ACC112 (cell line): ENCODE measurements around the gene GPATCH8.

Experiments
- H2AFZ ChIP-seq: fragments of 200-600 bp; sonication (generic); one replicate; pipeline ENCODE4 v1.6.0; 2017; ENCODE audit warnings: antibody characterized with exemption, low read length; ENCODE audit not compliant: unreplicated experiment
- H3K27ac ChIP-seq: fragments of 200-600 bp; sonication (generic); 2 replicates; pipeline ENCODE4 v1.5.1; 2014; ENCODE audit warnings: low read depth, mild to moderate bottlenecking, antibody characterized with exemption, low read length, moderate library complexity
- H3K27me3 ChIP-seq: fragments of 200-600 bp; sonication (generic); 2 replicates; pipeline ENCODE4 v1.6.1; 2014; ENCODE audit warnings: mild to moderate bottlenecking, antibody characterized with exemption, low read length, moderate library complexity, mixed read lengths; ENCODE audit not compliant: insufficient read depth
- H3K36me3 ChIP-seq: fragments of 200-600 bp; sonication (generic); 2 replicates; pipeline ENCODE4 v1.6.1; 2016; ENCODE audit warnings: mild to moderate bottlenecking, antibody characterized with exemption, low read length, moderate library complexity, mixed read lengths; ENCODE audit not compliant: insufficient read depth
- H3K4me1 ChIP-seq: fragments of 200-600 bp; sonication (generic); one replicate; pipeline ENCODE4 v1.6.1; 2016; ENCODE audit warnings: low read length, mixed read lengths; ENCODE audit not compliant: insufficient read depth, unreplicated experiment, control insufficient read depth
- H3K4me3 ChIP-seq: fragments of 200-600 bp; sonication (generic); 2 replicates; pipeline ENCODE4 v1.5.1; 2014; ENCODE audit warnings: mild to moderate bottlenecking, low read depth, low read length
- H3K79me2 ChIP-seq: fragments of 200-600 bp; sonication (generic); one replicate; pipeline ENCODE4 v1.6.0; 2016; ENCODE audit warnings: low read length; ENCODE audit not compliant: control insufficient read depth, unreplicated experiment, insufficient read depth

GPATCH8 gene

GRCh38 chr17:44451016-44451627 is 52.1 kb downstream of the GPATCH8 start:
- Histone ChIP-seq H3K4me1 (no peaks in the 10 kb centered on the region), H2AFZ (no peak overlapping the region), H3K79me2 (no peaks in the 10 kb centered on the region), H3K27me3 (no peaks in the 10 kb centered on the region), H3K4me3 (no peak overlapping the region), H3K27ac (no peak overlapping the region), H3K36me3 (no peaks in the 10 kb centered on the region)

DNA sequence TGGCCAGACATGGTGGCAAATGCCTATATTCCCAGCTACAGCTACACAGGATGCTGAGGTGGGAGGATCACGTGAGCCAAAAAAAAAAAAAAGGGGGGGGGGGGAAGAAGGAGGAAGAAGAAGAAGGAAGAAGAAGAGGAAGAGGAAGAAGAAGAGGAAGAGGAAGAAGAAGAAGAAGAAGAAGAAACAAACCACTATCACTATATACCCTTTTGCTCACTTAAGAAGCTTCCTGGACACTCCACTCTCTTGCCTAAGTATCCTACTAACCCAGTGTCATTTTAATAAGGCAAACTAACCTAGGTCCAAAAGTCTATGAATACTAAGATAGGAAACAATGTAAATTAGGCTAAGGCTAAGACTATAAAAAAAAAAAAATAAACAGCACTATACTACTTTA is 54.8 kb downstream of the GPATCH8 start:
- Histone ChIP-seq H2AFZ (no peak overlapping the region), H3K27me3 (no peaks in the 10 kb centered on the region), H3K4me3 (no peak overlapping the region), H3K27ac (no peak overlapping the region), H3K4me1 (peaks cover 3% of the 10 kb centered on the region), H3K79me2 (peaks cover 10% of the 10 kb centered on the region), H3K36me3 (no peaks in the 10 kb centered on the region)

DNA sequence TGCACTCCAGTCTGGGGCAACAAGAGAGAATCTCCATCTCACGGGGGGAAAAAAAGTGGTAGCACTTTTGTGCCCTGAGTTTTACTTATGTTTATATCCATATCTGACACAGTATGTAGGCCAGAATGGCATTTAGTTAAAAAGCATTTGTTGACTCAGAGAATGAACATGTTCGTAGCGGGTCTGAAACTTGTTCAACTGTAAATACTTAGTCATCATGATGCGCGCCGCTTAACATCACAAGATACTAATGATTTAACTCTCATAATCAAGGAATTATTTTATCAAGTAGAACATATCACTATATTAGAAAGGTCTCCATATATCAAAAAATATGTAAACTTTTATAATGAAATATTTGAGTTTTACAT is 58.5 kb downstream of the GPATCH8 start:
- no peak overlapping the region for H3K27ac ChIP-seq

GRCh38 chr17:44442806-44443205 is 60.4 kb downstream of the GPATCH8 start:
- Histone ChIP-seq H3K4me3 (no peak overlapping the region), H3K36me3 (no peaks in the 10 kb centered on the region), H3K4me1 (peaks cover 3% of the 10 kb centered on the region), H2AFZ (no peak overlapping the region), H3K27ac (no peak overlapping the region), H3K79me2 (peaks cover 32% of the 10 kb centered on the region), H3K27me3 (no peaks in the 10 kb centered on the region)

More for the DNA sequence above, 58.5 kb downstream of the GPATCH8 start:
- H3K36me3 ChIP-seq = no peaks in the 10 kb centered on the region
- H3K4me1 ChIP-seq = peaks cover 3% of the 10 kb centered on the region
- H3K27me3 ChIP-seq = no peaks in the 10 kb centered on the region
- no peak overlapping the region for H2AFZ ChIP-seq
- no peak overlapping the region for H3K4me3 ChIP-seq
- H3K79me2 ChIP-seq = peaks cover 19% of the 10 kb centered on the region

DNA sequence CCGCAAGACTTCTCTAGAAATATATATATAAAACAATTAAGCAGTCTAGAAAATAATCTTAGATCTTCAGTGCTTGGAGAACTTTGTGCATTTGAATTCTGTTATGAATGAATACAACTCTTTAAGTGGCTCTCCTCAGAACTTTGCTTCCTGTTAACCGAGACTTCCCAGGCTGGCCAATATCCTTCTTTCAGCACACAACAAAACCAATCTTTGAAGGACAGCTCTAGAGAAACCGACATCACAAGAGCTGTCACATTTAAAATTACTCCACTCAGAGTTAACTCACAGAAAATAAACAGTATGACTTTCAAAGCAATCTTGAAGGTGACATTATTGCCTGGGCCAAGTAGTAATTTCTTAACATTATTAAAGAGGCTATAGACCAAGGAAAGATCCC is 64.0 kb downstream of the GPATCH8 start:
- H3K4me3 ChIP-seq = no peak overlapping the region
- peaks cover 9% of the 10 kb centered on the region; the same call in 1 of the 2 replicates for H3K36me3 ChIP-seq
- H3K27ac ChIP-seq = no peak overlapping the region
- H2AFZ ChIP-seq = no peak overlapping the region
- H3K4me1 ChIP-seq = no peaks in the 10 kb centered on the region
- no peaks in the 10 kb centered on the region for H3K27me3 ChIP-seq
- peaks cover 27% of the 10 kb centered on the region for H3K79me2 ChIP-seq

GRCh38 chr17:44438636-44439035 is 64.6 kb downstream of the GPATCH8 start:
- Histone ChIP-seq H3K36me3 (peaks cover 9% of the 10 kb centered on the region; the same call in 1 of the 2 replicates), H3K27ac (no peak overlapping the region), H3K4me3 (no peak overlapping the region), H3K79me2 (peaks cover 24% of the 10 kb centered on the region), H3K27me3 (no peaks in the 10 kb centered on the region), H3K4me1 (no peaks in the 10 kb centered on the region), H2AFZ (no peak overlapping the region)

DNA sequence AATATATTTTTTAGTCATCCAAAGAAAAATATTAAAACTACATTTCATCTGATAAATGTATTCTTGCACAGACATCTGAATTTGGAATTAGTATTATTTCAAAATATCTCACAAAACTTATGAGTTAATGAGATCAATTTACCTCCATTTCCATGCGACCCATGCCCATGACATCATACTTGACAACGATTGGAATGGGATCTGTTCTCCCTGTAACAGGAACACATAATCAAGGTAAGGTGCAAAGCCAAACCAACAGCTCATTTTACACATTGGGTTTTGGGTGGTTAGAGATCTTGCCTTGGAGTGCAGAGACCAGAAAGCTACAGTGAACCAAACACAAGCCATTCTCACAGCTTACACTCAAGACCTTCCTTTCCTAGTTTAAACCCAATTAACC is 66.9 kb downstream of the GPATCH8 start:
- no peaks in the 10 kb centered on the region for H3K27me3 ChIP-seq
- H3K4me3 ChIP-seq = no peak overlapping the region
- peaks cover 13% of the 10 kb centered on the region for H3K79me2 ChIP-seq
- no peak overlapping the region for H2AFZ ChIP-seq
- no peak overlapping the region for H3K27ac ChIP-seq
- H3K36me3 ChIP-seq = peaks cover 17% of the 10 kb centered on the region; the same call in 1 of the 2 replicates
- H3K4me1 ChIP-seq = no peaks in the 10 kb centered on the region

DNA sequence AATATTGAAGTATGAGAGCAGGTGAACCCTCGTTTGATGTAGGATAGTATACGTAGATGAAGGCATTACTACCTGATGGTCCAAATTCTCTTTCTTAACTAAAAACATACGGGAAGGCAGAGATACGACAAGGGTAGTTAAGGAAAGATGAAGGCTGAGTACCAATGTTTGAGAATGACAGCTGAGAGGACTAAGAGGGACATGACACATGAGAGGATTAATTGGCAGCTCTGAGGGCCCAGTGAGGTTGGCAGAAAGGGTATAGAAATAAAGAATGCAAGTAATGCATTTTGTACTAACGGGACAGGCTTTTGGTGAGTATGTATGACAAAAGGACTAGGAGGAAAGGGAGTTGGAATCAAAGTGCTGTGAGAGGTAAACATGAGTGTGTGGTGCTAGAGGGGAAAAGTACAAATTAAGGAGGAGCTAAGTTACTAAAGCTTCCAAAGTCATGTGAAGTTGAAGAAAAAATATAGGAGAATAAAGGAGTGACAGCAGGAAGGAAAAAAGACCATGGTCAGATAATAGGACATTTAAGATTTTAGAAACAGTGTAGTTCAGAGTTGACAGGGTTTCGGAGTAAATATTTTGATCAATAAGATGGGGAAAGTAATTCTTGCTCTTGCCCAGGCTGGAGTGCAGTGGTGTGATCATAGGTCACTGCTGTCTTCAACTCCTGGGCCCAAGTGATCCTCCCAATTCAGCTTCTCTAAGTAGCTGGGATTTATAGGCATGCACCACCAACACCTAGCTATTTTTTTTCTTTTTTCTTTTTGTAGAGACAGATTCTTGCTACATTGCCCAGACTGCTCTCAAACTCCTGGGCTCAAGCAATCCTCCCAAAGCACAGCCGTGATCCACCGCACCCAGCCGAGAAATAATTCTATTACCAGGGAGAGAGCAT is 70.7 kb downstream of the GPATCH8 start:
- H3K4me3 ChIP-seq = no peak overlapping the region
- no peaks in the 10 kb centered on the region for H3K79me2 ChIP-seq
- peaks cover 17% of the 10 kb centered on the region; the same call in 1 of the 2 replicates for H3K36me3 ChIP-seq
- no peak overlapping the region for H2AFZ ChIP-seq
- no peaks in the 10 kb centered on the region for H3K27me3 ChIP-seq
- no peak overlapping the region for H3K27ac ChIP-seq
- no peaks in the 10 kb centered on the region for H3K4me1 ChIP-seq

- Histone ChIP-seq H3K27me3 (no peaks in the 10 kb centered on the region), H3K4me3 (no peak overlapping the region), H3K4me1 (no peaks in the 10 kb centered on the region), H2AFZ (no peak overlapping the region), H3K79me2 (no peaks in the 10 kb centered on the region), H3K27ac (no peak overlapping the region), H3K36me3 (peaks cover 19% of the 10 kb centered on the region; the same call in 1 of the 2 replicates)
Measured at GRCh38 chr17:44424828-44425461, 78.3 kb downstream of the GPATCH8 start.

GRCh38 chr17:44417553-44417952 is 85.7 kb downstream of the GPATCH8 start:
- H3K27ac ChIP-seq = no peak overlapping the region
- H3K4me1 ChIP-seq = no peaks in the 10 kb centered on the region
- no peaks in the 10 kb centered on the region for H3K27me3 ChIP-seq
- H3K36me3 ChIP-seq = 0 out of 2 replicates have a peak, but pooled peaks cover 3% of the 10 kb centered on the region
- H2AFZ ChIP-seq = no peak overlapping the region
- H3K4me3 ChIP-seq = no peak overlapping the region
- no peaks in the 10 kb centered on the region for H3K79me2 ChIP-seq
